WI38 (cell line): ENCODE measurements around the gene EPB42.
"Not testable (repeated sequence)": the region's sequence is repeated elsewhere in the genome, so short reads cannot be mapped to it uniquely, and the experiment has no call there.

ENCODE experiments used
- H3K4me3 ChIP-seq: 2 replicates; pipeline ENCODE4 v1.5.1; 2011; ENCODE audit warnings: low read depth, mild to moderate bottlenecking, control low read depth, low read length
- TF ChIP-seq, protein P1 (sequence below): IDR thresholded peaks from 2 replicates; pipeline ENCODE4 v1.5.1; 2012; ENCODE audit warnings: low read depth, mild to moderate bottlenecking, control low read depth, low read length

The EPB42 gene

DNA sequence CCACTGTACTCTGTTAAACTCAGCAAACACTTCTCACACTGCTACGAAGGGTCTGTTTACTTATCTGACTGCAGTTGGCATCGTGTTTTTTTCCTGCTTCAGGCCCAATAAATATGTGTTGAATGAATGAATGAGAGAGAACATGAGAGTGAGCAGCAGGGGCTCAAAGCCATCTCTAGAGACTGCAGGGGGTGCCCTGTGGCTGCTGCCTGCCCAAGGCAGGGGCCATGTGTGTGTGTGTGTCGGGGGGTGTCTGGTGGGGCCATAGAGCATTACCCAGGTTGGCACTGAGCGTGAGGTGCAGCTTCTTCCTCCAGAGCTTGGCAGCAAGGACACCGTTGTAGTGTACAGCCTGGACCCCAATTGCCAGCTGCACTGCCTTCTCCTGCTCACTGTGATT lies 14.8 kb downstream of the EPB42 start:
- TF ChIP-seq, protein P1, sequence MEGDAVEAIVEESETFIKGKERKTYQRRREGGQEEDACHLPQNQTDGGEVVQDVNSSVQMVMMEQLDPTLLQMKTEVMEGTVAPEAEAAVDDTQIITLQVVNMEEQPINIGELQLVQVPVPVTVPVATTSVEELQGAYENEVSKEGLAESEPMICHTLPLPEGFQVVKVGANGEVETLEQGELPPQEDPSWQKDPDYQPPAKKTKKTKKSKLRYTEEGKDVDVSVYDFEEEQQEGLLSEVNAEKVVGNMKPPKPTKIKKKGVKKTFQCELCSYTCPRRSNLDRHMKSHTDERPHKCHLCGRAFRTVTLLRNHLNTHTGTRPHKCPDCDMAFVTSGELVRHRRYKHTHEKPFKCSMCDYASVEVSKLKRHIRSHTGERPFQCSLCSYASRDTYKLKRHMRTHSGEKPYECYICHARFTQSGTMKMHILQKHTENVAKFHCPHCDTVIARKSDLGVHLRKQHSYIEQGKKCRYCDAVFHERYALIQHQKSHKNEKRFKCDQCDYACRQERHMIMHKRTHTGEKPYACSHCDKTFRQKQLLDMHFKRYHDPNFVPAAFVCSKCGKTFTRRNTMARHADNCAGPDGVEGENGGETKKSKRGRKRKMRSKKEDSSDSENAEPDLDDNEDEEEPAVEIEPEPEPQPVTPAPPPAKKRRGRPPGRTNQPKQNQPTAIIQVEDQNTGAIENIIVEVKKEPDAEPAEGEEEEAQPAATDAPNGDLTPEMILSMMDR: no peak
- no peak overlapping the region for H3K4me3 ChIP-seq

GRCh38 chr15:43204016-43204901 lies 16.6 kb downstream of the EPB42 start:
- H3K4me3 ChIP-seq: no peak overlapping the region
- TF ChIP-seq, protein P1: peak; percentile 46; the same call in 1 of the 2 replicates

DNA sequence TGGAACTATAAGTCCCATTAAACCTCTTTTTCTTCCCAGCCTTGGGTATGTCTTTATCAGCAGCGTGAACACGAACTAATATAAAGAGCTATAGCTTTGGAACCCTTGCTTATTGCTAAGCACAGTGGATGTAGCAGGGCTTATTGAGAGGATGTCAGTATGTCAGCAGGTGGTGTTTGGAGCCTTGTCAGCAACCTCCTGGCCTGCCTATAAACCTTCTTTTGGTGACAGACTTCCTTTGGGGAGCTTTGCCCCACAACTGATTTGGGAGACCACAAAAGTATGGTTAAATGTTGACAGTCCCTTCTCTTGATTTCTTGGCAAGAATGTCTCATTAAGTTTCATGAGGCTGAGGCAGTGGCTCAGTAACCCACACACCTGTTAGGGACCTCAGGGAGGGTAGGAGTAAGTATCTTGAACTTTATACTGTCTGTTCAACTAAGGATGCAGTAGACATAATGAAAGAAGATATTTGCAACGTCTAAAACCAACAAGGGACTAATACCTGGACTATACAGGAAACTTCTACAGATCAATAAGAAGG lies 20.8 kb downstream of the EPB42 start:
- TF ChIP-seq, protein P1: no peak
- H3K4me3 ChIP-seq: no peak overlapping the region

GRCh38 chr15:43198992-43199391 lies 21.8 kb downstream of the EPB42 start:
- TF ChIP-seq, protein P1: no peak

DNA sequence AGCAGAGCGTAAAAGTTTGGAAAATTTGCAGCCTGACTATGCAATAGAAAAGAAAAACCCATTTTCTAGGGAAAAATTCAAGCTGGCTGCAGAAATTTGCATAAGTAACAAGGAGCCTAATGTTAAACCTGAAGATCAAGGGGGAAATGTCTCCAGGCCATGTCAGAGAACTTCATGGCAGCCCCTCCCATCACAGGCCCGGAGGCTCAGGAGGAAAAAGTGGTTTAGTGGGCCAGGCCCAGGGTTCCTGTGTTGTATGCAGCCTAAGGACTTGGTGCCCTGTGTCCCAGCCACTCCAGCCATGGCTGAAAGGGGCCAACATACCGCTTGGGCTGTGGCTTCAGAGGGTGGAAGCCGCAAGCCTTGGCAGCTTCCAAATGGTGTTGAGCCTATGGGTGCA lies 22.3 kb downstream of the EPB42 start:
- H3K4me3 ChIP-seq: not testable (repeated sequence)

More at GRCh38 chr15:43198992-43199391, 21.8 kb downstream of the EPB42 start:
- no peak overlapping the region for H3K4me3 ChIP-seq

DNA sequence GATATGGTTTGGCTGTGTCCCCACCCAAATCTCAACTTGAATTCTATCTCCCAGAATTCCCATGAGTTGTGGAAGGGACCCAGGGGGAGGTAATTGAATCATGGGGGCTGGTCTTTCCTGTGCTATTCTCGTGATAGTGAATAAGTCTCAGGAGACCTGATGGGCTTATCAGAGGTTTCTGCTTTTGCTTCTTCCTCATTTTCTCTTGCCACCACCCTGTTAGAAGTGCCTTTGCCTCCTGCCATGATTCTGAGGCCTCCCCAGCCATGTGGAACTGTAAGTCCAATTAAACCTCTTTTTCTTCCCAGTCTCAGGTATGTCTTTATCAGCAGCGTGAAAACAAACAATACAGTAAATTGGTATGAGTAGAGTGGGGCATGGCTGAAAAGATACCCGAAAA lies 23.0 kb downstream of the EPB42 start:
- H3K4me3 ChIP-seq: not testable (repeated sequence)

GRCh38 chr15:43196760-43197548 lies 23.9 kb downstream of the EPB42 start:
- TF ChIP-seq, protein P1: no peak
- H3K4me3 ChIP-seq: no peak overlapping the region

GRCh38 chr15:43194795-43195194 lies 26.0 kb downstream of the EPB42 start:
- H3K4me3 ChIP-seq: no peak overlapping the region
- TF ChIP-seq, protein P1: no peak
